OCI-LY7 (cell line): Measurements from ENCODE around the gene ZNF750.

Experiments
- CTCF ChIP-seq: fragments of 200-600 bp; sonication (generic); conservative IDR thresholded peaks from 2 replicates; pipeline ENCODE4 v1.5.1; 2014; ENCODE audit warnings: mild to moderate bottlenecking, antibody characterized with exemption, low read length, moderate library complexity, mixed read lengths
- EZH2phosphoT487 ChIP-seq: fragments of 200-600 bp; sonication (generic); IDR thresholded peaks from 2 replicates; pipeline ENCODE4 v1.6.1; 2018; ENCODE audit warnings: low read depth, borderline replicate concordance, mild to moderate bottlenecking, mixed run types, antibody characterized with exemption, low read length, moderate library complexity, mixed read lengths

GRCh38 chr17:82832881-82833475 lies 6.8 kb downstream of the ZNF750 start:
- TF ChIP-seq CTCF (no peak), EZH2phosphoT487 (no peak)
